ENCODE data around the gene SIRPB2. TPM values are rescaled to one million over a fixed set of nuclear protein-coding genes. Genes with fewer than 3 reads are reported as not detected.

SIRPB2 gene
- total and polyA plus RNA-seq, 2 experiments from 2014 or later = not detected

GRCh38 chr20:1474817-1475603 lies 16.2 kb downstream of the SIRPB2 start:
- H3K79me2 ChIP-seq = no peaks in the 10 kb centered on the region
- no peak for TF ChIP-seq CTCF (IDR thresholded peaks at IDR 0.05; ENCODE audit: poor library complexity)
- no peak for TF ChIP-seq EZH2phosphoT487 (IDR thresholded peaks at IDR 0.05; ENCODE audit: low read depth, severe bottlenecking, unreplicated experiment)
- no peaks in the 10 kb centered on the region for H4K20me1 ChIP-seq (ENCODE audit: insufficient read depth, poor library complexity, severe bottlenecking)
- H3K9me2 ChIP-seq (replicated peaks; ENCODE audit: insufficient read depth) = no peaks in the 10 kb centered on the region
- H3K27me3 ChIP-seq = no peaks in the 10 kb centered on the region
- H3K4me3 ChIP-seq = no peak overlapping the region
- no peak overlapping the region for H3K27ac ChIP-seq
- no peak for DNase-seq (ENCODE audit: low spot score)
- no peak overlapping the region for H3K4me2 ChIP-seq
- H3K4me1 ChIP-seq (ENCODE audit: insufficient read depth) = peaks cover 8% of the 10 kb centered on the region
- no peaks in the 10 kb centered on the region for H3K9me3 ChIP-seq (ENCODE audit: low read depth)
- 87% methylated on average over 4 of the region's 4 CpGs for WGBS (ENCODE audit: low lambda C conversion rate, missing lambda C conversion rate)
- H2AFZ ChIP-seq = no peak overlapping the region
- H3K36me3 ChIP-seq (replicated peaks; ENCODE audit: insufficient read depth, low read depth) = no peaks in the 10 kb centered on the region

GRCh38 chr20:1474325-1474724 lies 16.9 kb downstream of the SIRPB2 start:
- Histone ChIP-seq H3K4me3 (no peak overlapping the region), H3K27ac (no peak overlapping the region), H4K20me1 (ENCODE audit: insufficient read depth, poor library complexity, severe bottlenecking) (no peaks in the 10 kb centered on the region), H3K79me2 (no peaks in the 10 kb centered on the region), H3K27me3 (no peaks in the 10 kb centered on the region), H3K4me2 (no peak overlapping the region), H3K36me3 (replicated peaks; ENCODE audit: insufficient read depth, low read depth) (no peaks in the 10 kb centered on the region), H3K4me1 (ENCODE audit: insufficient read depth) (peaks cover 12% of the 10 kb centered on the region), H3K9me3 (ENCODE audit: low read depth) (no peaks in the 10 kb centered on the region), H3K9me2 (replicated peaks; ENCODE audit: insufficient read depth) (no peaks in the 10 kb centered on the region), H2AFZ (no peak overlapping the region)
- DNase-seq (ENCODE audit: low spot score) = no peak
- TF ChIP-seq EZH2 (IDR thresholded peaks at IDR 0.05; ENCODE audit: borderline replicate concordance) (no peak), CTCF (IDR thresholded peaks at IDR 0.05; ENCODE audit: poor library complexity) (no peak), EZH2phosphoT487 (IDR thresholded peaks at IDR 0.05; ENCODE audit: low read depth, severe bottlenecking, unreplicated experiment) (no peak)
- WGBS (ENCODE audit: low lambda C conversion rate, missing lambda C conversion rate) = 95% methylated on average over 8 of the region's 8 CpGs

- 93% methylated on average over 13 of the region's 13 CpGs for WGBS (ENCODE audit: low lambda C conversion rate, missing lambda C conversion rate)
- TF ChIP-seq EZH2phosphoT487 (IDR thresholded peaks at IDR 0.05; ENCODE audit: low read depth, severe bottlenecking, unreplicated experiment) (no peak), EZH2 (IDR thresholded peaks at IDR 0.05; ENCODE audit: borderline replicate concordance) (no peak), CTCF (IDR thresholded peaks at IDR 0.05; ENCODE audit: poor library complexity) (no peak)
- no peaks in the 10 kb centered on the region for H3K27me3 ChIP-seq
- H2AFZ ChIP-seq = no peak overlapping the region
- no peaks in the 10 kb centered on the region for H3K9me2 ChIP-seq (replicated peaks; ENCODE audit: insufficient read depth)
- H3K36me3 ChIP-seq (replicated peaks; ENCODE audit: insufficient read depth, low read depth) = no peaks in the 10 kb centered on the region
- no peak overlapping the region for H3K4me3 ChIP-seq
- no peaks in the 10 kb centered on the region for H3K9me3 ChIP-seq (ENCODE audit: low read depth)
- H4K20me1 ChIP-seq (ENCODE audit: insufficient read depth, poor library complexity, severe bottlenecking) = no peaks in the 10 kb centered on the region
- no peak for DNase-seq (ENCODE audit: low spot score)
- no peak overlapping the region for H3K27ac ChIP-seq
- H3K79me2 ChIP-seq = no peaks in the 10 kb centered on the region
- no peak overlapping the region for H3K4me2 ChIP-seq
- H3K4me1 ChIP-seq (ENCODE audit: insufficient read depth) = peaks cover 14% of the 10 kb centered on the region
Observed at GRCh38 chr20:1473246-1474220, 17.7 kb downstream of the SIRPB2 start.
